MCF 10A (cell line): ENCODE results near the gene GRB14. TPM values are rescaled to one million over a fixed set of nuclear protein-coding genes. Genes with fewer than 3 reads are reported as not detected.

Source experiments
- BruUV-seq: library from RNA; stranded (reverse); fragments of 400-500 nt; replicated peaks from 2 replicates; lab custom pipeline; 2021; lab: Mats Ljungman, UMichigan
- CTCF ChIA-PET: fragments of 300-600 bp; sonication (Branson Sonifier 250); formaldehyde crosslinking; extraction: SDS; loops from one replicate; lab custom pipeline; 2021; ENCODE audit warnings: antibody characterized with exemption, inconsistent platforms; lab: Yijun Ruan, JAX
- POLR2A ChIA-PET: fragments of 300-600, 350-650 bp; sonication (Branson Sonifier 250); formaldehyde crosslinking; extraction: SDS; loops from one replicate; lab custom pipeline; 2020; ENCODE audit warnings: antibody characterized with exemption, inconsistent platforms; lab: Yijun Ruan, JAX
- DNase-seq: peaks from one replicate; pipeline ENCODE4 v3.0.0-alpha.2; 2018; ENCODE audit not compliant: unreplicated experiment
- H3K27ac Mint-ChIP-seq: one replicate; pipeline ENCODE4 v1.8.0; 2022; ENCODE audit warnings: mild to moderate bottlenecking, low read depth, mixed read lengths; ENCODE audit not compliant: unreplicated experiment
- H3K27me3 Mint-ChIP-seq: one replicate; pipeline ENCODE4 v1.8.0; 2022; ENCODE audit warnings: mixed read lengths; ENCODE audit not compliant: insufficient read depth, unreplicated experiment
- H3K36me3 Mint-ChIP-seq: one replicate; pipeline ENCODE4 v1.8.0; 2022; ENCODE audit warnings: mild to moderate bottlenecking, moderate library complexity, mixed read lengths; ENCODE audit not compliant: insufficient read depth, unreplicated experiment
- H3K4me1 Mint-ChIP-seq: one replicate; pipeline ENCODE4 v1.8.0; 2022; ENCODE audit warnings: mixed read lengths; ENCODE audit not compliant: insufficient read depth, unreplicated experiment
- H3K4me3 Mint-ChIP-seq: one replicate; pipeline ENCODE4 v1.8.0; 2022; ENCODE audit warnings: mild to moderate bottlenecking, moderate library complexity, mixed read lengths; ENCODE audit not compliant: unreplicated experiment
- H3K9me3 Mint-ChIP-seq: one replicate; pipeline ENCODE4 v1.8.0; 2022; ENCODE audit warnings: mixed read lengths; ENCODE audit not compliant: unreplicated experiment
- CTCF ChIP-seq: fragments of 200-600 bp; IDR thresholded peaks from one replicate; pipeline ENCODE4 v1.8.0; 2022; ENCODE audit warnings: antibody characterized with exemption, mild to moderate bottlenecking; ENCODE audit not compliant: unreplicated experiment
- intact Hi-C: fragments of 100-400 bp; cut with micrococcal nuclease; formaldehyde crosslinking; loops from 2 replicates; pipeline ENCODE4 v1.14.1; 2022
- total RNA-seq: library from RNA; stranded (reverse); gene quantifications from 2 replicates; pipeline ENCODE4 v1.2.3, GENCODE V29; 2022

Gene GRB14
- total RNA-seq, 1 experiment from 2014 or later = 2.0 TPM

GRCh38 chr2:164495491-164496223, 125.6 kb downstream of the GRB14 start:
- Mint-ChIP-seq H3K36me3 (no peaks in the 10 kb centered on the region), H3K27me3 (no peaks in the 10 kb centered on the region), H3K9me3 (no peaks in the 10 kb centered on the region), H3K4me1 (no peaks in the 10 kb centered on the region), H3K4me3 (no peak overlapping the region), H3K27ac (no peak overlapping the region)
- intact Hi-C loops = loop anchor here (2.0 to 10.0 kb wide), 5 partner anchors 43 to 1601 kb away; no protein-coding TSS in a partner anchor
- BruUV-seq = no TSS peak
- DNase-seq = peak; percentile 63
- peak; percentile 68 for TF ChIP-seq CTCF
- ChIA-PET POLR2A (interaction anchor here (0.6 kb wide), 1 partner anchor 23 kb away, joined by 3 read pairs; no protein-coding TSS in a partner anchor), CTCF (interaction anchor here (0.5 to 10.0 kb wide), 8 partner anchors 9 to 1340 kb away, joined by 3 to 103 read pairs (median 6); no protein-coding TSS in a partner anchor)

- DNase-seq = no peak
- BruUV-seq = no TSS peak
- no peaks in the 10 kb centered on the region for H3K4me1 Mint-ChIP-seq
- intact Hi-C loops = no loop called here
- no peak for TF ChIP-seq CTCF
- H3K27me3 Mint-ChIP-seq = no peaks in the 10 kb centered on the region
- ChIA-PET POLR2A (interaction anchor here (1.2 kb wide), 1 partner anchor 11 kb away, joined by 5 read pairs; no protein-coding TSS in a partner anchor), CTCF (interaction anchor here (0.9 kb wide), 1 partner anchor 1330 kb away, joined by 3 read pairs; no protein-coding TSS in a partner anchor)
- H3K27ac Mint-ChIP-seq = no peak overlapping the region
- no peak overlapping the region for H3K4me3 Mint-ChIP-seq
- no peaks in the 10 kb centered on the region for H3K36me3 Mint-ChIP-seq
- no peaks in the 10 kb centered on the region for H3K9me3 Mint-ChIP-seq
Observed at GRCh38 chr2:164485541-164485940, 135.7 kb downstream of the GRB14 start.

GRCh38 chr2:164479460-164479859, 141.8 kb downstream of the GRB14 start:
- H3K4me1 Mint-ChIP-seq = no peaks in the 10 kb centered on the region
- no peak overlapping the region for H3K4me3 Mint-ChIP-seq
- POLR2A ChIA-PET = no interaction called here
- H3K27ac Mint-ChIP-seq = no peak overlapping the region
- H3K9me3 Mint-ChIP-seq = no peaks in the 10 kb centered on the region
- BruUV-seq = no TSS peak
- peak; percentile 42 for DNase-seq
- CTCF ChIA-PET = interaction anchor here (0.6 to 3.0 kb wide), 29 partner anchors 8 to 1592 kb away, joined by 3 to 14 read pairs (median 3); no protein-coding TSS in a partner anchor
- H3K27me3 Mint-ChIP-seq = no peaks in the 10 kb centered on the region
- intact Hi-C loops = loop anchor here (1.0 to 5.0 kb wide), 3 partner anchors 47 to 1324 kb away; no protein-coding TSS in a partner anchor
- no peaks in the 10 kb centered on the region for H3K36me3 Mint-ChIP-seq
- peak; percentile 59 for TF ChIP-seq CTCF

- TF ChIP-seq CTCF = no peak
- Mint-ChIP-seq H3K4me3 (no peak overlapping the region), H3K9me3 (no peaks in the 10 kb centered on the region), H3K4me1 (no peaks in the 10 kb centered on the region), H3K27ac (no peak overlapping the region), H3K27me3 (no peaks in the 10 kb centered on the region), H3K36me3 (no peaks in the 10 kb centered on the region)
- intact Hi-C loops = loop anchor here (5.0 kb wide), 1 partner anchor 46 kb away; no protein-coding TSS in a partner anchor
- ChIA-PET CTCF (interaction anchor here (1.1 to 3.0 kb wide), 11 partner anchors 10 to 1323 kb away, joined by 3 to 14 read pairs (median 5); no protein-coding TSS in a partner anchor), POLR2A (no interaction called here)
- BruUV-seq = no TSS peak
- no peak for DNase-seq
Observed at GRCh38 chr2:164478205-164478604, 143.1 kb downstream of the GRB14 start.
